Measurements from ENCODE around the gene EFNA5.

- TF ChIP-seq POLR2A (IDR thresholded peaks at IDR 0.05; ENCODE audit: low read length) (no peak), GATA1 (IDR thresholded peaks at IDR 0.05; ENCODE audit: low read depth, low read length) (no peak)
Observed at GRCh38 chr5:107545486-107545885, 125.3 kb downstream of the EFNA5 start.

All from erythroblast (primary cell).